Stimulated activated CD8-positive, alpha-beta memory T cell treated with anti-CD3 and anti-CD28 coated beads, Interleukin-15, amount 100 ng/mL, for 24 hours (primary cell): ENCODE measurements around the gene RNF144A.

ENCODE experiments used
- DNase-seq: peaks from one replicate; pipeline ENCODE4 v3.0.0-alpha.2; 2020; ENCODE audit warnings: low read depth

RNF144A gene

DNA sequence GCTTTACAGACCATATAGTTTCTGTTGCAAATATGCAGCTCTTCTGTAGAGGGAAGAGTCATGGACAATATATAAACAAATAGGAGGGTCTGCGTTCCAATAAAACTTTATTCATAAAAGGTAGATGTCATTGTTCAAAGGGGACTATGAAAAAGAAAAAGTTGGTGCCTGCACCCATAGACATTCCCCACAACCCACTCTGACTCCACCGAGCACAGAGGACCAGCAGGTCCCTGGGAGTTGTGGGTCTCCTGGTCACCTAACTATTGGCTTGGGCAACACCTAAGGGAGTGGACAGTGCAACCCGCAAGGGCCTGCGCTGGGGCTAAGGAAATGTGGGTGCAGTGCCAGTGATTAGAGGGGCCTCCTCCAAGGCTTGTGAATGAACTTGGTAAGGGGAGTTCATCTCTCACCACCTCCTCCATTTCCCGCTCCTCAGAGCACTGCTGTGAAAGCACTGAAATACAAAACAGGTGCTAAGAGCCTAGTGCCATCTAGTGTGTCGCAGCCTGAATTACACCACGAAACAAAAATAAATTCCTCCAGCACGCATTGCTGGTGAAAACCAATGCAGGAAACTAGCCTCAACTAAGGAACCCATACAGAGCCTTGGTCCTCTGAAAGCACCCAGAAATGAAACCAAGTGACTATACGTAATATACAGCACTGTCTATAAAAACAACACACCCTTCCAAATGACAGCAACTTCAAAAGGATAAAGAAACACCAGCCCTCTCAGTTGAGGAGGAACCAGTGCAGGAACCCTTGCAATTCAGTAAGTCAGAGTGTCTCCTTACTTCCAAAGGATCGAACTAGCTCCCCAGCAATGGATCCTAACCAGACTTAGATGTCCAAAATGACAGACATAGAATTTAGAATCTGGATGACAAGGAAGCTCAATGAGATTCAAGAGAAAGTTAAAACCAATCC is 166.6 kb downstream of the RNF144A start:
- DNase-seq: no peak

DNA sequence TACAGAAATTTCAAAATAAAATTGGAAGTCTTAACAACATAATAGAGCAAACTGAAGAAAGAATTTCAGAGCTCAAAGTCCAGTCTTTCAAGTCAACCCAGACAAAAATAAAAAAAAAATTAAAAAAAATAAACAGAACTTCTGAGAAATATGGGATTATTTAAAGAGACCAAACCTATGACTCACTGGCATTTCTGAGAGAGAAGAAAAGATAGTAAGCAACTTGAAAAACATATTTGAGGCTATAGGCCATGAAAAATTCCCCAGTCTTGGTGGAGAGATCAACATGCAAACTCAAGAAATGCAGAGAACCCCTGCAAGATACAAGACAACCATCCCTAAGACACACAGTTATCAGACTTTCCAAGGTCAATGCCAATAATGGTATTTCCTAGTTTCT is 167.4 kb downstream of the RNF144A start:
- DNase-seq: no peak

DNA sequence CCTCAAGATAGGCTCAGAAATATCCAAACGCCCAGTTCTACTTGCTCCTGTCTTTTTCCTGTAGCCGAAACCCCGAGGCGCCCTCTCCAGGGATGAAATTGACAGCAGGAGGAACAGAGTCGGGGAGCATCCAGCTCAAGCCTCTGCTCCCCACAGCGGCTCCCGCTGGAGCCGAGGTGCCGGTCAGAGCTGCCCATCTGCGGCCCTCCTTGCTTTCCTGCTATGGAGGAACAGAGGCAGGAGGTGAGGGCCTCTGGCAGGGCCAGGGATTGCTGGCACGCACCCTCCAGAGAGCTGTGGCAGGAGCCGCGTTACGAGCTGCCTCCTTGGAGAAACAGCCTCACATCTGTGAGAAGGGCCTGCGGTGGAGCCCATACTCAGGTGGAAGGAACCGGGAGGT is 172.1 kb downstream of the RNF144A start:
- no peak for DNase-seq

DNA sequence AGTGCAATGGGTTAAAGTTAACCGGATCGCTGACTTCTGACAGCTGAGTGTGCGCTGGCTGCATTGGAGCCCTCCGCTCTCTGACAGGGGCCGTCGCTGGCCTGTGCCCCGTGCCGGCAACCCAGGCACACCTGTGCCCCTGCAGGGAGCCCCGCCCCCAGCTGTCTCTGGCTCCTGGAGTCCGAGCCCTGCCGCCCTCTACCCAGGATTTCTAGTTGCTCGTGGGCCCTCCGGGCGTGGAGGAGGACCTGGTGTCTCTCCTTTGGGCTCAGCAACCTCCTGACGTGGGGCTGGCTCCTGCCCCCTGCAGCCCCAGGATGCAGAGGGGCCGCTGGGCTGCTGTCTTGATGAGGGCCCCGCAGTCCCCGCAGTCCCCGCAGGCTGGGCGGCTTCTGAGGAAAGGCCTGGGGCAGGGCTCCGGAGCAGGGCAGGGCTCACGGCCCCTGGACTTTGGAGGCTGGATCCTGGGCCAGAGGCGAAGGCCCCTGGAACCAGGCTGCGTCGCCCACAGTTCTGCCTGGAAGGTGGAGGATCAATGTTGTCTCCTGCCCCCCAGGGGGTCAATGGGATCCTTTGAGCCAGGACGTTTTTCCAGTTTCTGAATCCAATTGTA is 172.8 kb downstream of the RNF144A start:
- no peak for DNase-seq

- no peak for DNase-seq
Observed at GRCh38 chr2:7093376-7093775, 176.2 kb downstream of the RNF144A start.
